ENCODE data around the gene COPB1. TPM values are rescaled to one million over a fixed set of nuclear protein-coding genes. Genes with fewer than 3 reads are reported as not detected.

Gene COPB1
- total RNA-seq, 1 experiment from 2014 or later = 120 TPM

DNA sequence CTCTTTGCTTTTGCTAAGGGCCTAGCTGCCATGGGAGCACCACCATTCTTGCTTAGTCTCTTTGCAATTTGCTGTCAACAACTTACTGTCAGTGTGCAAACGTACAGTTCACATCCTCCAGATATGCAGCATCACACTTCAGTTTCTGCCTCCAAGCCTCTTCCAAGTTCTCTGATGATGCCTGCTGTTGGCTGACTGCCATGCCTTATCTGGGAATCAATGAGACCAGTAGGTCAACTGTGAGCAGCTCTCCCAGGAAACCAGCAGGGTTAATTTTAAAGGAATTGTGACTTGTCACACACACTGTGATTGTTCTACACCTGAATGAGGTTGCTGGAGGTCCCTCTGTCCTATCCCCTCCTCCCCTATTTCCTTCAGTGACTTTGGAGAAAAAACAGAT lies 56.0 kb downstream of the COPB1 start:
- H3K27me3 ChIP-seq (ENCODE audit: low read length) = no peaks in the 10 kb centered on the region
- no peak for DNase-seq
- no peaks in the 10 kb centered on the region for H3K9me2 ChIP-seq (replicated peaks; ENCODE audit: insufficient read depth, low read length)
- H2AFZ ChIP-seq (ENCODE audit: low read length) = no peak overlapping the region
- no peaks in the 10 kb centered on the region for H3K9me3 ChIP-seq (ENCODE audit: low read length)
- no peaks in the 10 kb centered on the region for H4K20me1 ChIP-seq (ENCODE audit: insufficient read depth, low read depth, low read length)
- H3K36me3 ChIP-seq (ENCODE audit: insufficient read depth, low read length) = no peaks in the 10 kb centered on the region
- H3K27ac ChIP-seq (ENCODE audit: low read length) = no peak overlapping the region
- no peak overlapping the region for H3K4me2 ChIP-seq (ENCODE audit: low read depth, low read length, poor library complexity, severe bottlenecking)
- peaks cover 6% of the 10 kb centered on the region for H3K4me1 ChIP-seq (ENCODE audit: low read length)
- H3K4me3 ChIP-seq (ENCODE audit: low read length) = no peak overlapping the region
- H3K9ac ChIP-seq (ENCODE audit: low read length) = no peak overlapping the region
- no peaks in the 10 kb centered on the region for H3K79me2 ChIP-seq (ENCODE audit: low read length)

- Histone ChIP-seq H4K20me1 (ENCODE audit: insufficient read depth, low read depth, low read length) (no peaks in the 10 kb centered on the region), H3K4me2 (ENCODE audit: low read depth, low read length, poor library complexity, severe bottlenecking) (no peak overlapping the region), H3K27ac (ENCODE audit: low read length) (no peak overlapping the region), H3K27me3 (ENCODE audit: low read length) (no peaks in the 10 kb centered on the region), H3K79me2 (ENCODE audit: low read length) (no peaks in the 10 kb centered on the region), H3K9me3 (ENCODE audit: low read length) (no peaks in the 10 kb centered on the region), H2AFZ (ENCODE audit: low read length) (no peak overlapping the region), H3K4me3 (ENCODE audit: low read length) (no peak overlapping the region), H3K36me3 (ENCODE audit: insufficient read depth, low read length) (no peaks in the 10 kb centered on the region), H3K4me1 (ENCODE audit: low read length) (no peaks in the 10 kb centered on the region), H3K9ac (ENCODE audit: low read length) (no peak overlapping the region), H3K9me2 (replicated peaks; ENCODE audit: insufficient read depth, low read length) (no peaks in the 10 kb centered on the region)
- DNase-seq = no peak
These were observed 63.7 kb downstream of the COPB1 start for GRCh38 chr11:14435717-14436512.

DNA sequence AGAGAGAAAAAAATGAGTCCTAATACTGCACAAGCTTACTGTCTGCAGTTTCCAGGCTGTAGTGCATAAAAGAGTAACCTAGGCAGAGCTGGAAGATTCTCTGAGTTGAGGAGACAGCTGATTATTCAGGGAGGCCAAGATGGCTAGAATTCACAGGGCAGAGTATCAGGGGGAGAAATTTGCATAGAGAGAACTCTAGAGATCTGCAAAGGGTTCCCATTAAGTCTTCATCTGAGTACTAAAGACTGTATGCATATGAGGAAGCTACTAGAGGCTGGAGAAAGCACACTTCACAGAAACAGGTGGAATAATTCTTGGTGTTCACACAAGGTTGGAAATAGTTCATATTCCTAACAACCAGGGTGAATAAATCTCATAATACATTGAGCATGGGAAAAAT lies 74.0 kb downstream of the COPB1 start:
- Histone ChIP-seq H3K27ac (ENCODE audit: low read length) (no peak overlapping the region), H3K79me2 (ENCODE audit: low read length) (no peaks in the 10 kb centered on the region), H4K20me1 (ENCODE audit: insufficient read depth, low read depth, low read length) (no peaks in the 10 kb centered on the region), H2AFZ (ENCODE audit: low read length) (no peak overlapping the region), H3K4me2 (ENCODE audit: low read depth, low read length, poor library complexity, severe bottlenecking) (no peak overlapping the region), H3K9me2 (replicated peaks; ENCODE audit: insufficient read depth, low read length) (no peaks in the 10 kb centered on the region), H3K27me3 (ENCODE audit: low read length) (no peaks in the 10 kb centered on the region), H3K4me3 (ENCODE audit: low read length) (no peak overlapping the region), H3K9me3 (ENCODE audit: low read length) (no peaks in the 10 kb centered on the region), H3K4me1 (ENCODE audit: low read length) (peaks cover 6% of the 10 kb centered on the region; the same call in 1 of the 2 replicates), H3K9ac (ENCODE audit: low read length) (no peak overlapping the region), H3K36me3 (ENCODE audit: insufficient read depth, low read length) (no peaks in the 10 kb centered on the region)
- DNase-seq = no peak

DNA sequence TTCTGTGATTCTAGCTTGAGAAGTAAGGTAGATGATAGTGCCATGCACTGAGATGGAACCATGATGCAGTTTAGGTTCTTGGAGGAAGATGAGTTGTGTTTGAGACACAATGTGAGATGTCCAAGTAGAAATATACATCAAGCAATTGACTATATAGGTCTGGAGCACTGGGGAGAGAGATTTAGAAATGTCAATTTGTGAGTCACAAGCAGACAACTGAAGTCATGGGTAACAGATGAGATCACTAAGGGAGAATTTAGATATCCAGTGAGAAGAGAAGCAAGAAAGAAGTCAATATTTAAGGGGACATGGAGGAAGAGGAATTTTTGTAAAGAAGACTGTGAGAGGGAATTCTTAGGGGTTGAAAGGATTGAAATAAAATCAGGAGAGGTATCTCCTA lies 75.5 kb downstream of the COPB1 start:
- no peak overlapping the region for H3K9ac ChIP-seq (ENCODE audit: low read length)
- H3K4me1 ChIP-seq (ENCODE audit: low read length) = peaks cover 6% of the 10 kb centered on the region; the same call in 1 of the 2 replicates
- no peak overlapping the region for H3K4me2 ChIP-seq (ENCODE audit: low read depth, low read length, poor library complexity, severe bottlenecking)
- H3K79me2 ChIP-seq (ENCODE audit: low read length) = no peaks in the 10 kb centered on the region
- DNase-seq = no peak
- no peak overlapping the region for H3K27ac ChIP-seq (ENCODE audit: low read length)
- no peak overlapping the region for H3K4me3 ChIP-seq (ENCODE audit: low read length)
- no peaks in the 10 kb centered on the region for H3K27me3 ChIP-seq (ENCODE audit: low read length)
- no peaks in the 10 kb centered on the region for H4K20me1 ChIP-seq (ENCODE audit: insufficient read depth, low read depth, low read length)
- H2AFZ ChIP-seq (ENCODE audit: low read length) = no peak overlapping the region
- no peaks in the 10 kb centered on the region for H3K9me2 ChIP-seq (replicated peaks; ENCODE audit: insufficient read depth, low read length)
- no peaks in the 10 kb centered on the region for H3K36me3 ChIP-seq (ENCODE audit: insufficient read depth, low read length)
- no peaks in the 10 kb centered on the region for H3K9me3 ChIP-seq (ENCODE audit: low read length)

DNA sequence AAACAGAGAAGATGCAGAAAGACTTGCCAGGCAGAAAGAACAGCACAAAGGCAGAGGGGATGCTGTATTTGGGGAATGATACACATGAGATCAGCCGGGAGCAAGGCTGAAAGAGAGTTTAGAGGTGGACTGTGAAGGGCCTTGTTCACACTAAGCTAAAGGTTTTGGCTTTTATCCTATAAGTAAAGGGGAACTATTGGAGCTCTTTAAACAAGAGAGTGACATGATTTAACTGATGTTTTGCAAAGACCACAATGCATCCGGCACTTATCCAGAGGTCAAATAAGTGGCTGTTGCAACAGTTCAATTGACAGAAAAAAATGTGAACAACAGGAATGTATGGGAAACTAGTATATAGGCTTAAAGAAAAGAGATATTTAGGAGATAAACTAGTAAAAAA lies 76.0 kb downstream of the COPB1 start:
- Histone ChIP-seq H4K20me1 (ENCODE audit: insufficient read depth, low read depth, low read length) (no peaks in the 10 kb centered on the region), H3K4me3 (ENCODE audit: low read length) (no peak overlapping the region), H3K9ac (ENCODE audit: low read length) (no peak overlapping the region), H3K9me2 (replicated peaks; ENCODE audit: insufficient read depth, low read length) (no peaks in the 10 kb centered on the region), H3K9me3 (ENCODE audit: low read length) (no peaks in the 10 kb centered on the region), H3K4me2 (ENCODE audit: low read depth, low read length, poor library complexity, severe bottlenecking) (no peak overlapping the region), H3K27ac (ENCODE audit: low read length) (no peak overlapping the region), H3K27me3 (ENCODE audit: low read length) (no peaks in the 10 kb centered on the region), H3K4me1 (ENCODE audit: low read length) (peaks cover 6% of the 10 kb centered on the region; the same call in 1 of the 2 replicates), H3K36me3 (ENCODE audit: insufficient read depth, low read length) (no peaks in the 10 kb centered on the region), H3K79me2 (ENCODE audit: low read length) (no peaks in the 10 kb centered on the region), H2AFZ (ENCODE audit: low read length) (no peak overlapping the region)
- no peak for DNase-seq

DNA sequence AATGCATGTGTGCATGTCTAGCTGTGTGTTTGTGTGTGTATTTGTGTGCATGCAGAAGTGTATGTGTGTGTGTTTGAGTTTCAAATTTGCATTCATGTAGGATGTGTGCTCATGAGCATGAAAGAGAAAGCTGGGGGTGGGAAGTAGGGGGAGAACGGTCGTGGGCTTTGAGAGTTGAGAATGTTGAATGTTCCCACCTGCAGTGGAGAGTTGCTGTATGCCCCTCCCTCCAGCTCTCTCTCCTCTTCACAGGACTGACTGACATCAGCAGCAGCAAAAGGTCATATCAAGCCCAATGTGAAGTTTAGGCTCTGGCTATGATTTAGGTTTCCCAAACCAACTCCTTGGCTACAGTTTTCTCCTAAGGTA lies 76.8 kb downstream of the COPB1 start:
- Histone ChIP-seq H4K20me1 (ENCODE audit: insufficient read depth, low read depth, low read length) (no peaks in the 10 kb centered on the region), H3K36me3 (ENCODE audit: insufficient read depth, low read length) (no peaks in the 10 kb centered on the region), H3K27ac (ENCODE audit: low read length) (no peak overlapping the region), H3K4me1 (ENCODE audit: low read length) (peaks cover 6% of the 10 kb centered on the region; the same call in 1 of the 2 replicates), H3K4me3 (ENCODE audit: low read length) (no peak overlapping the region), H3K4me2 (ENCODE audit: low read depth, low read length, poor library complexity, severe bottlenecking) (no peak overlapping the region), H3K79me2 (ENCODE audit: low read length) (no peaks in the 10 kb centered on the region), H3K9me2 (replicated peaks; ENCODE audit: insufficient read depth, low read length) (no peaks in the 10 kb centered on the region), H3K9ac (ENCODE audit: low read length) (no peak overlapping the region), H3K27me3 (ENCODE audit: low read length) (no peaks in the 10 kb centered on the region), H2AFZ (ENCODE audit: low read length) (no peak overlapping the region), H3K9me3 (ENCODE audit: low read length) (no peaks in the 10 kb centered on the region)
- no peak for DNase-seq

DNA sequence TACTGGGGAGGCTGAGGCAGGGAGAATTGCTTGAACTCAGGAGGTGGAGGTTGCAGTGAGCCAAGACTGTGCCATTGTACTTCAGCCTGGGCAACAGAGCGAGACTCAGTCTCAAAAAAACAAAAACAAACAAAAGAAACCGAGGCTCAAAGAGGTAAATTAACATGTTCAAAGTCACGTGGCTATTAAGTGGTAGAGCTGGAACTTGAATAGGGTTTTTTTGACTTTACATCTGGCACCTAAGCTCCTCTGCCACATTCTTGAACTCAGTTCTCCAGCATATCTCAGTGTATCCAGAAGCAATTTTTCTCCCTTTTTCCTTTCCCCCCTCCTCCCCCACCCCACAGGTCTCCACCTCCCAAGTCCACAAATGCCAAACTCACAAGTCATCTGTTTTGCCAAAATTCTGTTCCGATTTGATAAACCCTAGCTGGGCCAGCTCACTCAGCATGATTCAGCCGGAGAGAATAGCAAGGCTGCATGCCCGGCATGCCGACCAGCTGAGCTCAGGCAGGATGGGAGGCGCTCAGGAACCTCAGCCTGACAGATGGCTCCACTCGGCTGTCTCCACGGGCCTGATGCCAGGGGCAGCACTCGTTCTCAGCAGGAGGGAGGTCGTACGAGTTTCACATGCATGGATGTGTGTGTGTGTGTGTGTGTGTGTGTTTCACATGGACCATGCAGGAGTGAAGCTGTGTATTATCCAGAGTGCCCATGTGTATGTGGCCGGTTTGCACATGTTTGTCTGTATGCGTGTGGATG lies 77.4 kb downstream of the COPB1 start:
- no peak overlapping the region for H3K9ac ChIP-seq (ENCODE audit: low read length)
- no peak overlapping the region for H3K4me2 ChIP-seq (ENCODE audit: low read depth, low read length, poor library complexity, severe bottlenecking)
- DNase-seq = no peak
- H3K9me2 ChIP-seq (replicated peaks; ENCODE audit: insufficient read depth, low read length) = no peaks in the 10 kb centered on the region
- no peak overlapping the region for H3K4me3 ChIP-seq (ENCODE audit: low read length)
- no peak overlapping the region for H3K27ac ChIP-seq (ENCODE audit: low read length)
- H3K36me3 ChIP-seq (ENCODE audit: insufficient read depth, low read length) = no peaks in the 10 kb centered on the region
- H2AFZ ChIP-seq (ENCODE audit: low read length) = no peak overlapping the region
- H3K9me3 ChIP-seq (ENCODE audit: low read length) = no peaks in the 10 kb centered on the region
- H3K27me3 ChIP-seq (ENCODE audit: low read length) = no peaks in the 10 kb centered on the region
- H3K4me1 ChIP-seq (ENCODE audit: low read length) = peaks cover 6% of the 10 kb centered on the region; the same call in 1 of the 2 replicates
- H3K79me2 ChIP-seq (ENCODE audit: low read length) = no peaks in the 10 kb centered on the region
- H4K20me1 ChIP-seq (ENCODE audit: insufficient read depth, low read depth, low read length) = no peaks in the 10 kb centered on the region

DNA sequence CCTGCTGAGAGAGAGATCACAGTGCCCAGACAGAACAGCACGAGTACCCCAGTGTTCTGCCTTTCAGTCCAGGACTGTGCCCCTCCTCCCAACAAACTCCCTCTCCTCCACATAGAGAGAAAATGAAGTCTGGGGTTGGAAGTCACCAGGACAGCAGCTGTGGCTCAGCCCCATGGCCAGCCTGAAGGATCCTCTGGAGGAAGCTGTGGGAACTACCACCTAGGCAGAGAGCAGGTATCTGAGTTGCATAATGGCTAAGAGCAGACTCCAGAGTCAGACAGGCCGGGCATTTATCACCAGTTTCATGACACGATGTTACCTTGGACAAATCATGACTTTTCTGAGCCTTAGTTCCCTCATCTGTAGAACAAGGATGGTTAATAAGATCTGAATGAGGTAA lies 79.4 kb downstream of the COPB1 start:
- DNase-seq = no peak
- Histone ChIP-seq H4K20me1 (ENCODE audit: insufficient read depth, low read depth, low read length) (no peaks in the 10 kb centered on the region), H2AFZ (ENCODE audit: low read length) (no peak overlapping the region), H3K9me3 (ENCODE audit: low read length) (no peaks in the 10 kb centered on the region), H3K4me3 (ENCODE audit: low read length) (no peak overlapping the region), H3K36me3 (ENCODE audit: insufficient read depth, low read length) (no peaks in the 10 kb centered on the region), H3K79me2 (ENCODE audit: low read length) (no peaks in the 10 kb centered on the region), H3K9ac (ENCODE audit: low read length) (no peak overlapping the region), H3K9me2 (replicated peaks; ENCODE audit: insufficient read depth, low read length) (no peaks in the 10 kb centered on the region), H3K27me3 (ENCODE audit: low read length) (no peaks in the 10 kb centered on the region), H3K4me2 (ENCODE audit: low read depth, low read length, poor library complexity, severe bottlenecking) (no peak overlapping the region), H3K4me1 (ENCODE audit: low read length) (no peaks in the 10 kb centered on the region), H3K27ac (ENCODE audit: low read length) (no peak overlapping the region)

All from Karpas-422 (cell line).